ENCODE measurements around the gene XCR1.
"Not testable (repeated sequence)": the region's sequence is repeated elsewhere in the genome, so short reads cannot be mapped to it uniquely, and the experiment has no call there.

Gene XCR1

GRCh38 chr3:46013316-46014094, 13.8 kb downstream of the XCR1 start:
- in situ Hi-C loops (cut with HindIII; ENCODE audit: low pct_ligation_motif_present, low pct_unique_long_range_greater_than_20kb, low sequenced_read_pairs) = no loop called here
- DNase-seq = no peak

- in situ Hi-C loops (cut with HindIII; ENCODE audit: low pct_ligation_motif_present, low pct_unique_long_range_greater_than_20kb, low sequenced_read_pairs) = no loop called here
- no peak for DNase-seq
Observed at GRCh38 chr3:46012246-46012645, 15.0 kb downstream of the XCR1 start.

- in situ Hi-C loops (cut with HindIII; ENCODE audit: low pct_ligation_motif_present, low pct_unique_long_range_greater_than_20kb, low sequenced_read_pairs) = no loop called here
- no peak for DNase-seq
Observed at GRCh38 chr3:46010519-46011113, 16.7 kb downstream of the XCR1 start.

GRCh38 chr3:46008058-46008457, 19.2 kb downstream of the XCR1 start:
- DNase-seq = no peak

GRCh38 chr3:46007280-46007679, 20.0 kb downstream of the XCR1 start:
- DNase-seq = no peak
- in situ Hi-C loops (cut with HindIII; ENCODE audit: low pct_ligation_motif_present, low pct_unique_long_range_greater_than_20kb, low sequenced_read_pairs) = no loop called here

More at GRCh38 chr3:46008058-46008457, 19.2 kb downstream of the XCR1 start:
- in situ Hi-C loops (cut with HindIII; ENCODE audit: low pct_ligation_motif_present, low pct_unique_long_range_greater_than_20kb, low sequenced_read_pairs) = no loop called here

- in situ Hi-C loops (cut with HindIII; ENCODE audit: low pct_ligation_motif_present, low pct_unique_long_range_greater_than_20kb, low sequenced_read_pairs) = no loop called here
- DNase-seq = no peak
Observed at GRCh38 chr3:46006238-46007032, 20.8 kb downstream of the XCR1 start.

- in situ Hi-C loops (cut with HindIII; ENCODE audit: low pct_ligation_motif_present, low pct_unique_long_range_greater_than_20kb, low sequenced_read_pairs); DNase-seq: not testable (repeated sequence)
Observed at GRCh38 chr3:46003706-46004105, 23.6 kb downstream of the XCR1 start.

GRCh38 chr3:46001178-46001577, 26.1 kb downstream of the XCR1 start:
- DNase-seq = no peak
- in situ Hi-C loops (cut with HindIII; ENCODE audit: low pct_ligation_motif_present, low pct_unique_long_range_greater_than_20kb, low sequenced_read_pairs) = no loop called here

GRCh38 chr3:45997942-45998341, 29.3 kb downstream of the XCR1 start:
- in situ Hi-C loops (cut with HindIII; ENCODE audit: low pct_ligation_motif_present, low pct_unique_long_range_greater_than_20kb, low sequenced_read_pairs) = no loop called here
- DNase-seq = no peak

- DNase-seq; in situ Hi-C loops (cut with HindIII; ENCODE audit: low pct_ligation_motif_present, low pct_unique_long_range_greater_than_20kb, low sequenced_read_pairs): not testable (repeated sequence)
Observed at GRCh38 chr3:45997499-45997898, 29.8 kb downstream of the XCR1 start.

- DNase-seq = peak; percentile 81
- in situ Hi-C loops (cut with HindIII; ENCODE audit: low pct_ligation_motif_present, low pct_unique_long_range_greater_than_20kb, low sequenced_read_pairs) = no loop called here
Observed at GRCh38 chr3:45995236-45996192, 31.8 kb downstream of the XCR1 start, which contains the start of gene FYCO1. Gene FYCO1, minus strand, starts transcription at chr3:45995824. Its CDS starts 10,914 bp downstream, at chr3:45984910.

GRCh38 chr3:45994419-45995235, 32.7 kb downstream of the XCR1 start:
- in situ Hi-C loops (cut with HindIII; ENCODE audit: low pct_ligation_motif_present, low pct_unique_long_range_greater_than_20kb, low sequenced_read_pairs) = no loop called here
- DNase-seq = no peak

- no peak for DNase-seq
- in situ Hi-C loops (cut with HindIII; ENCODE audit: low pct_ligation_motif_present, low pct_unique_long_range_greater_than_20kb, low sequenced_read_pairs) = no loop called here
Observed at GRCh38 chr3:45993421-45994027, 33.8 kb downstream of the XCR1 start.

- DNase-seq = no peak
- in situ Hi-C loops (cut with HindIII; ENCODE audit: low pct_ligation_motif_present, low pct_unique_long_range_greater_than_20kb, low sequenced_read_pairs) = no loop called here
Observed at GRCh38 chr3:45992821-45993221, 34.5 kb downstream of the XCR1 start.

- in situ Hi-C loops (cut with HindIII; ENCODE audit: low pct_ligation_motif_present, low pct_unique_long_range_greater_than_20kb, low sequenced_read_pairs) = no loop called here
- no peak for DNase-seq
Observed at GRCh38 chr3:45992133-45992729, 35.1 kb downstream of the XCR1 start.

- in situ Hi-C loops (cut with HindIII; ENCODE audit: low pct_ligation_motif_present, low pct_unique_long_range_greater_than_20kb, low sequenced_read_pairs) = no loop called here
- no peak for DNase-seq
Observed at GRCh38 chr3:45991341-45991740, 35.9 kb downstream of the XCR1 start.

GRCh38 chr3:45990181-45990580, 37.1 kb downstream of the XCR1 start:
- in situ Hi-C loops (cut with HindIII; ENCODE audit: low pct_ligation_motif_present, low pct_unique_long_range_greater_than_20kb, low sequenced_read_pairs) = no loop called here
- no peak for DNase-seq
